HG03460 (cell line): ENCODE data around the gene PHRF1.
"Not testable (repeated sequence)": the region's sequence is repeated elsewhere in the genome, so short reads cannot be mapped to it uniquely, and the experiment has no call there.

Experiments
- ATAC-seq: cut with Tn5 transposase; IDR thresholded peaks from one replicate; pipeline ENCODE4 v1.9.1; 2021; ENCODE audit not compliant: unreplicated experiment

PHRF1 gene

GRCh38 chr11:626475-627307 is 50.4 kb downstream of the PHRF1 start, which contains the start of gene SCT:
Gene SCT, minus strand, starts transcription at chr11:627181. Its CDS starts 38 bp downstream, at chr11:627143.
- ATAC-seq = no peak

- no peak for ATAC-seq
These were observed 51.0 kb downstream of the PHRF1 start for GRCh38 chr11:627308-627576.

GRCh38 chr11:628056-628455 is 51.8 kb downstream of the PHRF1 start:
- no peak for ATAC-seq

GRCh38 chr11:629237-629583 is 52.9 kb downstream of the PHRF1 start:
- no peak for ATAC-seq

- ATAC-seq = no peak
These were observed 54.6 kb downstream of the PHRF1 start for GRCh38 chr11:630871-631270.

GRCh38 chr11:635945-636510 is 59.8 kb downstream of the PHRF1 start:
- ATAC-seq = no peak

- no peak for ATAC-seq
These were observed 60.5 kb downstream of the PHRF1 start, which contains the start of gene DRD4 for GRCh38 chr11:636511-637332. Gene DRD4, plus strand, starts transcription at chr11:637269. Its CDS starts 36 bp downstream, at chr11:637305.

- no peak for ATAC-seq
These were observed 61.0 kb downstream of the PHRF1 start for GRCh38 chr11:637333-637592.

- no peak for ATAC-seq
These were observed 61.6 kb downstream of the PHRF1 start for GRCh38 chr11:637593-638521.

GRCh38 chr11:638631-639331 is 62.5 kb downstream of the PHRF1 start:
- no peak for ATAC-seq

GRCh38 chr11:639332-639955 is 63.2 kb downstream of the PHRF1 start:
- no peak for ATAC-seq

GRCh38 chr11:640021-640706 is 63.9 kb downstream of the PHRF1 start:
- no peak for ATAC-seq

- ATAC-seq = no peak
These were observed 65.6 kb downstream of the PHRF1 start for GRCh38 chr11:641806-642370.

GRCh38 chr11:643366-643765 is 67.1 kb downstream of the PHRF1 start:
- ATAC-seq = no peak

- ATAC-seq = no peak
These were observed 67.8 kb downstream of the PHRF1 start for GRCh38 chr11:643849-644738.

GRCh38 chr11:645536-645935 is 69.3 kb downstream of the PHRF1 start:
- ATAC-seq = no peak

- no peak for ATAC-seq
These were observed 69.9 kb downstream of the PHRF1 start for GRCh38 chr11:646214-646613.

GRCh38 chr11:647672-648158 is 71.4 kb downstream of the PHRF1 start:
- not testable (repeated sequence) for ATAC-seq
